Muscle of arm (tissue), 12 donors: ENCODE measurements around the gene ZNF296. TPM values are rescaled to one million over a fixed set of nuclear protein-coding genes. Genes with fewer than 3 reads are reported as not detected.

Source experiments
- DNase-seq: peaks from one replicate; pipeline ENCODE4 v3.0.0-alpha.2; 2013
- polyA plus RNA-seq, 12 donors: library from polyadenylated mRNA; unstranded; fragments of 120-200 nt; gene quantifications; one replicate each; pipeline ENCODE4 v1.2.1, GENCODE V29; 2013; ENCODE audit not compliant: insufficient read length in 12 of 12

ZNF296 gene
- polyA plus RNA-seq, 12 donors = 0.25 to 2.2 (median 0.54) TPM; not detected in 2

DNA sequence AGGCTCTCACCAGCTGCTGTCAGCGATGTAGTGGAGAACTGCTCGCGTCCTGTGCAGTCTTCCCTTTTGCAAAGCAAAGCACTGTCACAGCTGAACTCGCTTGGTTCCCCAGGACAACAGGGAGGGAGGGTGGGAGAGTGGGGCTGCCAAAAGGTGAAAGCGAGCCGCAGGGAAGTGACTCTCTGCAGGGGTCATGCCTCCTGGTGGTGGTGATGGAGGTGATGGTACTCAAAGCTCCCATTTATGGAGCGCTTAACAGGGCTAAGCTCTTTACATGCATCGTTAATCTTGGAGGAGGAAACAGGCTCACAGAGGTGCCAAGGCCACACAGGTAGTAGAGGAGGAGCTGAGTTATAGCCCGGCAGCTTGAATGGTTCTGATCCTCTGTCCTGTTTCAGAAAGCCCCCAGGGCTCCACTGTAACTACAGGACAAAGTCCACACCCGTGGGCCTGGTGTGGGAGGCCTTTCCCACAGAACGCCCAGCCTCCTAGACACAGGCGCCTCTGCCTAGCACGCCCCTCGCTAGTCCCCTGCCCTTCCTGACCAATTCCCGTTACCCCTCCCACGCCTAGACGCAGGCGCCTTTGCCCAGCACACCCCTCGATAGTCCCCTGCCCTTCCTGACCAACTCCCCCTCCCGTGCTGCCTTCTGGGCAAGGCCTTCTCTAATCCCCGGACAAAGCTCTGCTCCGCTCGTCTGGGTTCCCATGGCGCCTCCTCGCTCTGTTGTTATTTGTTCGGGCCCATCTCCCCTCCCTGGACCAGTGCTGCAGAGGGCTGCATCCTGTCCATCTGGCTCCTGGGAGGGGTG is 27.4 kb upstream of the ZNF296 start:
- DNase-seq = no peak

DNA sequence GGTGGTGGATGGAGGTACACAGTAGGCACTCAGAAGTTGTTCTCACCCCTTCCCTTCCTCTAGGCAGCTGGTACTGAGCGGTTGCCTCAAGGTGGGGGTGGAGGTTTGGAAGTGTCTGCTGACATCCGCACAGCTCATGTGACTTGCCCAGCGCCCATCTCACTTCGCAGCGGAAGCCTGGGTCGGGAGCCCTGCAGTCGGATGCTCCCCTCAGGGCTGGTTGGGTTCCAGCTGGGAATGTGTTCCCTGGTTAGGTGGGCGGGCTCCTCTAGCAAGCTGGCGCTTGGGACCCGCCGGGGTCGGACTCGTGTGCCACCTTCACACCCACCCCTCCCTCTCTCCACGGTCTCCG is 26.9 kb upstream of the ZNF296 start:
- DNase-seq = no peak

DNA sequence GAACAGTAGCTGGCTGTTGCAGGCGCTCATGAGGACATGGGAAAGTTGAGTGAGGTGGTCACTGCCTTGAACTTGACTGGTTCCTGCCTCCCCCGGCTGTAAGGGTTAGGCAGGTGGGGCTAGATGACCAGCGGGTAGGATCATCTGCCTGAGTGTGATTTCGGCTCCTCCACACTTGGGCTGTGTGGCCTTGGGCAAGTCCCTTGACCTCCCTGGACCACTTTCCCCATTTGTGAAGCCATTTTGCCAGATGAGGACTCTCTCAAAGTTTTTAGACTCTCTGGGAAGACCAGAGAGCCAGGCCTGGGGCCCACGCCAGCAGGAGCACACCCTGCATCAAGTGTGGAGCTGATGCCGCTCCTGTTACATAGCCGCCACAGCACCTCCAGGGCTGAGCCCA is 26.2 kb upstream of the ZNF296 start:
- DNase-seq = no peak

DNA sequence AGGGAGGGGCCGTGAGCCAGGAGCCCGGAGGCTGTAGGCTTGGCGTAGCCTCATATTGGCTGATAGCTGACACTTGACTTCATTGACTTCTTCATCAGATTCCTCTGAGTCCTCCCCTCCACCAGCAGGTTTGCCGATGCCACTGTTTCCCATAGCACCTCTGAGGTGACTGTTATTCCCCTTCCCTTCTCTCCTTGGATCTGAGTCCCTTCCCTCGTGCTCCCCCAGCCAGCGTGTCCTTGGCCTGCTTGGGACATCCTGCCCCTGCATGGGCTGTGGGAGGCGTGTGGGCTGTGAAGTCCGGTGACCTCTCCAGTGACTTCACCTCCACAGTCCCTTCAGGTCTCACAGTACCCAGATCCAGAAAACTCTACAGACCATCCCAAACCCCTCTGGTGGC is 25.5 kb upstream of the ZNF296 start:
- no peak for DNase-seq

DNA sequence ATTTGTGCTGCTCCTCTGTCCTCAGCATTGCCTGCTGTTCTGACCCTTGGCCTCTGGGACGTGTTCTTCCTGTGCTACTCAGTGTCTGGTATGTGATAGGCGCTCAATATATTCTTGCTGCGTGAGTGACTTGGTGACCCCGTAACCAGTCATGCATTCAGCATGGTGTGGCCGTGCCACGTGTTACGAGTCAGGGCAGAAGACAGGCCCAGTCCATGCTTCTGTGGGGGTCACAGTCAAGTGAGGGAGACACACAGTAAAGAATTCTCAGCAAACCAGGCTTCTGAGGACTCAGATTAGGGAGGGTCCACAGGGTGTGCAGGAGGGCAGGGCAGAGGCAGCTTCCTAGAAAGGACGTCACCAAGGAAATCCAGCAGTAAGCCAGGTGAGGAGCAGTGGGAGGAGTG is 24.6 kb upstream of the ZNF296 start:
- DNase-seq = no peak

DNA sequence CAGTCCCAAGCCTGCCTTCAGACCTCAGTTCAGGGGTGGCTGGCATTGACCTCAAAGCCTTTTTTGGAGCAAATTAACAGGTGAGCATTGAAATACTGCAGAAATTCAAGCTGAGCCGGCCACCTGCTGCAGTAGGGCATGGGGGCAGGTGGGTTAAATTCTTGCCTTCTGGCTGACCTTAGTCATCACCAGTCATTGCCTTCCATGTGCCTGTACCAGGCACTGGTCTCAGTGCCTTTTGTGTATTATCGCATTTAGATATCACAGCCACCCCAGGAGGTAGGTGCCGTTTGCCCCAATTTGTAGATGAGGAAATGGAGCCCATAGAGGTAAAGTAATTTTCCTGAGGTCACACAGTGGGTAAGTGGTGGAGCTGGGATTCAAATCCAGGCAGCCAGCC is 23.9 kb upstream of the ZNF296 start:
- DNase-seq = no peak

DNA sequence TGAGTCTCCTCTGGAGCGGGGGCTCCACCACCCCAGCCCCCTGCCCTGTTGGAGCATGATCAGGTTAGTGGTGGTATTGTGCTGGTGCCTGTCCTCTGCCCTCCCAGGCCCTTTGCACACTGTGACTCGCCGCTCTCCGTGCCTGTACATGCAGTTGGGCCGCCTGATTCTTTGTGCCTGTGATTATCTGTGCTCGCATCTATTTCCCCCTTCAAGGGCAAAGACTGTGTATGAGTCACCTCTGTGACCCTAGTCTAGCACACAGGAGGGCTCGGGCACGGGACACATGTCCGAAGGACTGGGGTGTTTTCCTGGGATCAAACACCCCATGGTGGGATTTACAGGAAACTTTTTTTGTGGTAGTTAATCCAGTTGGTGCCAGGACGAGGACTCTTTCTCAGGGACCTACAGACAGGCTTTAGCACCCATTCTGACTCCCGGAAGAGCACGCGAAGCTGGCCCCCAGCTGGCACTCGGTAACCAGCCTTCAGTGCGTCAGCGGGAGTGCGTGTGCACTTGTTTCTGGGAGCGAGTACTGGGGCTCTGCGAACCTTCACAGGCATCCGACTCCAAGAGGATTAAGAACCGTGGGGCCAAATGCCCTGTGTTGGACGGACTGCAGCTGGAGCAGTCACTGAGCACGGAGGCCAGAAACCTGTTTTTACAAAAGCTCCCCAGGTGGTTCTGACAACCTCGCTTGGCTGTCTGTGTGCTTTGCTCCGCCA is 23.4 kb upstream of the ZNF296 start:
- no peak for DNase-seq

DNA sequence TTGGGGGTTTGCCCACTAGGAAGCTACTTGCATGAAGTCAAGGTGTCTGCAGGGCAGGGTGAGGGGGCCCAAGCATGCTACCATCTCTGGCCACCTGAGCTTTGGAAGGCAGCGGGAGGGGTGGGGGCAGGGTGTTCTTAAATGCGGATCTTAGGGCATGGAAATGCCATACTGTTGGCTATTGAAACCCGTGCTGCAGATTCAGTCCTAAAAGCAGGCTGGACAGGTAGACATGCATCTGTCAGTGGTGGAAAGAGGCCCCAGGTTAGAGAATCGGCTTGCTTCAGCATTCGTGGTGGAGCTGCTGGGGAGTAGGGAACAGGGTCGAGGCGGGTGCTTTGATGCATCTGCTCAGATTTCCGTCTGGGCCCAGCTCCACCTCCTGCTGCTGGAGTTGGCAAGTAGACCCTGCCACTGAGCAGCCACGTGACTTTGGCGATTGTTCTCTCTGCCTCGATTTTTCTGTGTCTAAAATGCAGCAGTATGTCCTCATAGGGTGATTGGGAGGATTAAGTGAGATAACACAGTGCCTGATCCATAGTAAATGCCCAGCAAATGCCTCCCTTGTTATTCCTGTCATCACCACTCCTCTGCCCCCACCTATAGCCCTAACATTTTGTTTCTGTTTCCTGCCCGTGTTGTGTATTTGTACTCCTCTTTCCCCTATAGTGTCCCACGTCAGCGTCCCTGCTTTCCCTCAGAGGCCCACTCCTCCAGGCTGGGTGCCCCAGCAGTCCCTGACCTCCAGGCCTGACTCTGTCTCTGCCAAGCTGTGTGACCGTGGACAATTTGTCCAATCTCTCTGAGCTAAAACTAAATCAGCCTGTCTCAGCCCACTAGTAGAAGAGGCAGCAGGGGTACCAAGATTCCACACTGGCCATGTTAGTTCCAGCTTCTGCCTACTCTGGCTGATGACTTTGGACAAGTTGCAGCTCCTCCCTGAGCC is 22.5 kb upstream of the ZNF296 start:
- DNase-seq = no peak

DNA sequence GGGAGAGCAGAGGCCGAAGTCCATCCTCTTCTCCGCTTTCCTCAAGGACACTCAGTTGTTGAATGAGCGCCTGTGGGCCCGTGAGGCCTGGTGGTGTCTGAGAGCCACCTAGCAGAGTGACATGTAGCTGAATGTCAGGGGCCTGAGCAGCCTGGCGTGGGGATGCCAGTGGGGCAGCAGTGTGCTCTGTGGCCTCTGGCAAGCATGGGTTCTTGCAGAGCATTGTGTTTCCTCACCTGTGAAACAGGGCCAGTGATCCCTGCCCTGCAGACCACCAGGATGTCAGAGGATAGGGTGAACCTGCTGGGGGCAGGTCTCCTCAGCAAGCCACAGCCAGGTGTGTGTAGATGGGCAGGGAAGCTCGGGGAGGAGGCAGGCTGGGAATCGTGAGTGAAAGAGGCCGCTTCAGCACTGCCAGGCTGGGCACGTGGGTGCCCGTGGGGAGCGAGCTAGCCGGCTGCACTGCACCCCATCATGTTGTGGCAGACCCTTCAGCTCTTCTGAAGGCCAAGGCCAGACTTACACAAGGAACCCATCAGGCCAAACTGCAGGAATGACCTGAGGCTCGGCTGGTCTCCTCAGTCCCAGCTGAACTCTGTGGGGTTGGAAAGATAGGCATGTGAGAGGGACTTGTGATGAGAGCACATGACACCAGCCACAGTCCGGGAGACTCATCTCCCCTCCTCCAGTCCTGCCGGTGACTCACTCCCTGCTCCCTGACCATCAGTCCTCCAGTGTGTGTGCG is 21.7 kb upstream of the ZNF296 start:
- no peak for DNase-seq

DNA sequence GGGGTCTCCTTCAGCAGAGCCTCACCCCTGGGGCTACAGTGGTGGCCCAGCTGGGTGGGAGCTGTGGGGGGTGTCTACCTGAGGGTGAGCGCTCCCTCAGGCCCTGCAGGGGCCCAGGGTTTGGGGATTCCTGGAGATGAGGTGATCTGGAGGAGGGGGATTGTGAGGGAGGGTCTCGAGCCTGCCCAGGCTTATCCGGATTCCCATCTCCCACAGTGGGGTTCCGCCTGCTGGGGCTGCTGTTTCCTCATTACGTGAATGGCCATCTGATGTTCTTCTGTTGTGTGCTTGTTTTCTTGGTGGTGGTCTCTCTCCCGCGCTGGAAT is 21.1 kb upstream of the ZNF296 start:
- DNase-seq = no peak

DNA sequence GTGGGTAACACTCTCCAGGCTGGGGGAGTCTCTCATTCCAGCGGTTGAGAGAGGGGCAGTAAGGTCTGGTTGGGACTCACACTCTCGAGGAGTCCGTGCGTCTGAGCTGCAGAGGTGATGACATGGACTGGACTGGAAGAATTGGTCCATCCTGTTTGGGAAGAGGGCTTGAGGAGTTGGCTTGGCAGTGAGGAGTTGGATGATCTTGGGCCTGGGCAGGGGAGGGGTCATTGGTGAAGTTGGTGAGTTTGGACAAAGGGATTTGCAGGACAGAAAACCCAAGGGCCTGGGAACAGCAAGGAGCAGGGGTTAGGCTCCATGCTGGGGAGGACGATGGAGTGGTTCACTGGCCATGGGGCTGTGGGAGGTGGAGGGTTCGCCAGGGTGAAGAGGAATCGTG is 20.4 kb upstream of the ZNF296 start:
- DNase-seq = no peak

DNA sequence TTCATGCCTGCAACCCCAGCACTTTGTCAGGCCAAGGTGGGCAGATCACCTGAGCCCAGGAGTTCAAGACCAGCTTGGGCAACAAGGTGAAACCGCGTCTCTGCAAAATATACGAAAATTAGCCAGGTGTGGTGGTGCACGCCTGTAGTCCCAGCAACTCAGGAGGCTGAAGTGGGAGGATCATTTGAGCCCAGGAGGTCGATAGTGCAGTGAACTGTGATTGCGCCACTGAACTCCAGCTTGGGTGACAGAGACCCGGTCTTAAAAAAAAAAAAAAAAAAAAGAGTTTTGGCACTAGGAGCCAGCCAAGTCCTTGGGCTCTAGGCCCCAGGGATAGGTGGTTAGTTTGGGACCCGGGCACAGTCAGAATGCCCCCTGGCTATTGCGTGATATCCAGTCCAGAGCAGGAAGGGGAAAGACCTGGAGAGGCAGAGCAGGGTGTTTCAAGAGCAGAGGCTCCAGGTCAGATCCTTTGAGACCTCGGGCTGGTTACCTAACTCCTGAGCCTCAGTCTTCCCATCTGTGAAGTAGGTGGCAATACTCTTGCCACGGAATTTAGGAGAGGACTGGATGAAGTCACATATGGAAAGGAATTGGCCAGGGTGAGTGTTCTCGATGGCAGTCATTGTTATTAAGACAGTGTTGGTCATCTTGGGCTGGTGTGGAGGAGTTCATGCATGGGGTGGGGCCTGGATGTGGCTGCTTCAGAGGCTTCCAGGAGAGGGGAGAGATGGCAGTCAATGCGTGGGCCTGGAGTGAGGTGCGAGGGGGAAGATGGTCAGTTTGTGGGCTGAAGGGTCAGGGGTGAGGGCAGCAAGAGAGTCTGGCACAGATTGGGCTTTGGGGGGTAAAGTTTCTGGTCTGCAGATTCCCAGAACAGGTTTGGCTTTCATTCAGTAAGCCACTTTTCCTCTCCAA is 19.5 kb upstream of the ZNF296 start:
- no peak for DNase-seq

DNA sequence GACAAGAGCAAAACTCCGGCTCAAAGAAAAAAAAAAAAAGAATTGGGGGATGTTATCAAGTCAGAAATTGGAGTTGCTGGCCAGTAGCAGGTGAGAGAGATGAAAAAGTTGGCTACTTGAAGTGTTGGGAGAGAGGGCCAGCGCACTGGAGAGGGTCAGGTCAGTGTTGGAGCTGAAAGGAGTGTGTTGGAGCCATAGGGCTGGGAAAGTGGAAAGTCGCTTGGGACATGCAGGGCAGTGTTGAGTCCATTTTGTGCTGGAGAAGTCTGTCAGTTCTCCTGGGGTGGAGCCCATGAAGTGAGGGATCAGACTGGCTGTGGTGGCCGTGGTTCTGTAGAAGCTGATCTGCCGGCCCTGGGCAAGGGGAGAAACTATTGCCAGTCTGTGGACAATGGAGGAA is 18.4 kb upstream of the ZNF296 start:
- DNase-seq = no peak

DNA sequence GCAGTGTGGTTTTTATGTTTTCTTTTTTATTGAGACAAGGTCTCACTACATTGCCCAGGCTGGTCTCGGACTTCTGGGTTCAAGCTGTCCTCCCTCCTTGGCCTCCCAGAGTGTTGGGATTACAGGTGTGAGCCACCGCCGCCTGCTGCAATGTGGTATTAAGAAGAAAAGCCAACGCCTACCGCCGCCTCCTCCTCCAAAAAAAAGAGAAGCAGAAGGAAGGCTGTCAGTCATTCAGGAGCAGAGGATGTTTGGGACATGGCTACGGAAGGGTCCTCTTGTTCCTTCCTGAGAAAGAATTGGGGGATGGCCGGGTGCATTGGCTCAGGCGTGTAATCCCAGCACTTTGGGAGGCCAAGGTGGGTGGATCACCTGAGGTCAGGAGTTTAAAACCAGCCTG is 17.9 kb upstream of the ZNF296 start:
- DNase-seq = no peak

DNA sequence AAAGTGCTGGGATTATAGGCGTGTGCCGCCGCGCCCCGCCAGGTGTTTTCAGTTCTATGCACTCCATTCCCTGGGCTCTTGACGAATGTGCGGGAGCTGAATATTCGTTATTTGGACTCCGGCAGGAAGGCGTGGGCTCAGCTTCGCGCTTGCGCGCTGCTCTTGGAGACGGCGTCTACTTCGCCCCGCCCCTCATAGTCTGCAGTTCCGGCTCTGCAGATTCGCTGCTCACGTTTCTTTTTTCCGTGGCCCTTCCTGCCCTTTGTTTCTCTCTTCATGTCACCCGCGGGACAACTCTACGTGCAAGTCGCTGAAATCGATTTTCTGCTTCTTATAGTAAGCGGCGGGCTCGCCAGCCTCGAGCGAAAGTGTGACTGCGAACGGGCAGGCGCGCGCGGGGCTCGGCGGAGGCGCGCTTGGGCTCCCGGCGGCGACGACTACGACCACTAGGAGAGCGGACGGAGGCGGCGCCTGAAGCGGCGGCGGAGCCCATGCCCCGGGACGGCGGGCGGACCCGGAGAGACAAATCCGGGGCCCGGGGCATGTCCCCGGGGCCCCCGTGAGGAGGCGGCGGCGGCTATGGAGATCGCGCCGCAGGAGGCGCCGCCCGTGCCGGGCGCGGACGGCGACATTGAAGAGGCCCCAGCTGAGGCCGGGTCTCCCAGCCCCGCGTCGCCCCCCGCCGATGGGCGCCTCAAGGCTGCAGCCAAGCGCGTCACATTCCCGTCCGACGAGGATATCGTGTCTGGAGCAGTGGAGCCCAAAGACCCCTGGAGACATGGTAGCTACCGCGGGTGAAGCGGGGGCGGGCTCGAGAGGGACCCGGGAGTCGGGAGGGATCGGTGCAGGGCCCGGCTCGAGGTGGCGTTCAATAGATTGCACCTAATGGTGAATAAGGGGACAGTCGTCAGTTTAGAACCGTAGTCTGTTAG is 16.7 kb upstream of the ZNF296 start, which contains the start of gene PPP1R37:
Gene PPP1R37 (plus strand): TSS at position 433 of the 932 bp plus-strand sequence. CDS start 147 bp downstream, at position 580.
- peak; percentile 97 for DNase-seq

DNA sequence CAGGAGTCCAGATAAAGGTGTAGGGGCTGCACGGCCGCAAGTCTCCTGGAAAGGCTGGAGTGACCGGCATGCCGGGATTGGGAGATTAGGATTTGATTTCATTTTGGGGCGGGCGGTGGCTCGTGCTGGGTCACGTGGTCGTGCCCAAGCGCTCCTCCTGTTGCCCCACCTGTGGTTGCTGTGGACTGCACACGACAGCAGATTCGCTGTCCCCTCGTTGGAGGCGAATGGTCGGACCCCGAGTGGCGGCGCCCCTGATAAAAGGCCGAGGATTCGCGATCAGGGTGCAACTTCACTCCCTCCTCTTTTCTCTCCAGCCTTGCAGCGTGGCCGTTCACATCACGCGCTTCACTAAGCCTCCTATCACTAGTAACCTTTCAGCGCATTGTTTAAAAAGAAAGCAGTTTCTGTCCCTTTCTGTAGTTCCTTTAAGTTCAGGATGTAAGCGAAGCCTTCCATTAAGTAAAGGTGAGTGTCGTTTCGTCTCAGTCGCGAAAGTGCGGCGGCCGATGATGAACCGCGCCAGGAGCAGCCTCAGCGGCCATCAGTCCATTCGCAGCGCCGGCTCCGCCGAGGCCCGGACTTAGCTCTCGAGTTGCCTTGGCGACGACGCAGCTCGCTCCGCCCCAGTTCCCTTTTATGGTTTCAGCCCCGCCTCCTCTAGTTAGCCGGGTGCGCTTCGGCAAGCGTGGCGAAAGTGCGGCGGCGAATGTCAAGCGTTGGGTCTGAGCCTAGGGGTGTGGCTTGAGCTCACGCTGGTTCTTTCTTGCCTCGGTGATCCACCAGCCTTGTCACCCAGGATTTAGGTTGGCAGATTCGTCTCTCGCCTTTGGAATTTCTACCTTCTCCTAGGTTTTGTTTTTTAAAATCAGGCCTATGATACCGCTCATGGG is 15.0 kb upstream of the ZNF296 start:
- peak; percentile 100 for DNase-seq

DNA sequence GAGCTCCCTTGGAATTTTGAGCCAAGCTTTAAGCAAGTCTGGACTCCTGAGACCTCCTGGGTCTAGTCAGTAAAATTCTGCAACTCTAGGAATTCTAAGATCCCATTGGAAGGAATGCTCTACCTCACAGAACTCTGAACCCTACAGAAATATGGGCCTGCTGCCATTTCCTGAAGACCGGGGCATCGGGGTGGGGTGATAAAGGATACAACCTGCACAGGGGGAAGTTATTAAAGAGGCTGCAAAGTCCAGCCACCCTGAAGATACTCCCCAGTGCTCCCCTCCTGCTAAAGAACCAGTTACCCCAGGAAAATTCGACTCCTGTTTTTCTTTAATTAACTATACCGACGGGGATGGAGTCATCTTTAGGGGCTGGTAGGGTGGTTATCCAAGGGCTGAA is 14.3 kb upstream of the ZNF296 start:
- DNase-seq = no peak

DNA sequence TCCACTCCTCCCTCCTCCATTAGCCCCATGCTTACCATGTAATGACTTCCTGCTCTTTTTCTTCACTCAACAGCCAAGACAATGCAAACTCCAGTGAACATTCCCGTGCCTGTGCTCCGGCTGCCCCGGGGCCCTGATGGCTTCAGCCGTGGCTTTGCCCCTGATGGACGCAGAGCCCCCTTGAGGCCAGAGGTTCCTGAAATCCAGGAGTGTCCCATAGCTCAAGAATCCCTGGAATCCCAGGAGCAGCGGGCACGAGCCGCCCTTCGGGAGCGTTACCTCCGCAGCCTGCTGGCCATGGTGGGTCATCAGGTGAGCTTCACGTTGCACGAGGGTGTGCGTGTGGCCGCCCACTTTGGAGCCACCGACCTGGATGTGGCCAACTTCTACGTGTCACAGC is 13.8 kb upstream of the ZNF296 start:
- no peak for DNase-seq
